ENCODE results near the gene RHBDL2.
A peak's percentile ranks its signal among the peaks of the same experiment; 100 is the strongest.

The RHBDL2 gene

DNA sequence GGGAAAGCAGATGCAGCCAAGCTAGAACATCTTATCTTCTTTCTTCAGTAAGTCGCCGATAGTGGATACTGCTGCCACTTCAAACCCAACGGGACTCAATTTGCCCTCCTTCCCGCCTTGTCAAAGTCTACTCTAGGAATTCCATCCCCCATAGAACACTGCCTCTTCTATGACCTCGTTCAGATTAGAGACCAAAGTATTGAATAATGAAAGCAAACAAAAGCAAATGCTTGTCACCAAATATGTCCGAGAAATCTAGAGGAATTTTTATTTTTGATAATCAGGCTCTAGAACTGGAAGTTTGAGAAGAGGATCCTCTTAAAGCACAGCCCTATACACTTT lies 81.2 kb downstream of the RHBDL2 start:
- no peak for DNase-seq
- TF ChIP-seq, protein P1, sequence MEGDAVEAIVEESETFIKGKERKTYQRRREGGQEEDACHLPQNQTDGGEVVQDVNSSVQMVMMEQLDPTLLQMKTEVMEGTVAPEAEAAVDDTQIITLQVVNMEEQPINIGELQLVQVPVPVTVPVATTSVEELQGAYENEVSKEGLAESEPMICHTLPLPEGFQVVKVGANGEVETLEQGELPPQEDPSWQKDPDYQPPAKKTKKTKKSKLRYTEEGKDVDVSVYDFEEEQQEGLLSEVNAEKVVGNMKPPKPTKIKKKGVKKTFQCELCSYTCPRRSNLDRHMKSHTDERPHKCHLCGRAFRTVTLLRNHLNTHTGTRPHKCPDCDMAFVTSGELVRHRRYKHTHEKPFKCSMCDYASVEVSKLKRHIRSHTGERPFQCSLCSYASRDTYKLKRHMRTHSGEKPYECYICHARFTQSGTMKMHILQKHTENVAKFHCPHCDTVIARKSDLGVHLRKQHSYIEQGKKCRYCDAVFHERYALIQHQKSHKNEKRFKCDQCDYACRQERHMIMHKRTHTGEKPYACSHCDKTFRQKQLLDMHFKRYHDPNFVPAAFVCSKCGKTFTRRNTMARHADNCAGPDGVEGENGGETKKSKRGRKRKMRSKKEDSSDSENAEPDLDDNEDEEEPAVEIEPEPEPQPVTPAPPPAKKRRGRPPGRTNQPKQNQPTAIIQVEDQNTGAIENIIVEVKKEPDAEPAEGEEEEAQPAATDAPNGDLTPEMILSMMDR (IDR thresholded peaks at IDR 0.05; ENCODE audit: low read depth, low read length), result no peak
- H3K9me3 ChIP-seq, result no peaks in the 10 kb centered on the region
- peak overlapping the region; percentile 91 for H3K4me3 ChIP-seq (ENCODE audit: low read depth, low read length)
- no peaks in the 10 kb centered on the region for H3K27me3 ChIP-seq
- H3K4me1 ChIP-seq, result no peaks in the 10 kb centered on the region
- no peaks in the 10 kb centered on the region for H3K36me3 ChIP-seq

DNA sequence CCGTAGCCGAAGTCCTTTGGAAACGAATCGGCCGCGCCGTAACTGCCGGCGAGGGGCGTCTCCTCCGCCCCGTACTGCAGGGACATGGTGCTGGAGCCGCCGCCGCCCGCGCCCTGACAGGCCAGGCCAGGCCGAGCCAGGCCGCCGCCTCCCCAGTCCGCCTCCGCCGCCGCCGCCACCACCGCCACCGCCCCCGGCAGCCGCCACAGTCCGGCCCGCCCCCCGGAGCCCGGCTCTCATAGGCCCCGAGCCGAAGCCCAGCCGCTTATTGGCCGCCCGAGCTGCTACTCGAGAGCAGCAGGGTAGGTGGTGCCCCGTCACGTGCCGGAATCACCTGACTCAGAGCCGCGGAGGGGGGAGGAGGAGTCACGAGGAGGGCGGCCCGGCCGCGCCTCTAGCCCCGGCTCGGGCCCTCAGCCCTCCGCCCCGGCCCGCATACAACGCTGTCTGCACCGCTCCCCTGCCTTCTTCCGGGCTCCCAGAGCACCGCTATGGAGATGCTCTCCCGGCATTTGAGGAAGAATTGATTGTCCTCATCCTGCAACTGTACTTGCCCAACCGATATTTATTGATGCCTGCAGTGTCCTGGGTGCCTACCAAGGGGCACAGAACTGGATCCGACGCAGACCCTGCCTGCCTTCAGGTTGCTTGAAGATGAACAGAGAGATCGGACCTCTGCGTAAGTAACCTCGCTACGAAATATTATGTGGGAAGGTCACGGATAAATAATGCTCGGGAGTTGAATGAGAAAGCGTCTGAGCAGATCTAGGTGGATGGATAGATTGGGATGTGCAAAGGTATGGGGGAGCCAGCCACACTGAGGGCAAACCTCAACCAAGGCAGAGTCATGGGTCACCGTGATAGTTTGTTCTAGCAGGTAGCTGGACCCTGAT lies 81.8 kb downstream of the RHBDL2 start, which contains the start of gene RRAGC:
TSS of gene RRAGC (minus strand) at position 212 of the 893 bp plus-strand sequence. CDS start at position 86, 126 bp downstream.
- Histone ChIP-seq H3K4me1 (no peaks in the 10 kb centered on the region), H3K4me3 (ENCODE audit: low read depth, low read length) (peak within 1 kb of the TSS; percentile 91)
- TF ChIP-seq, protein P1 (IDR thresholded peaks at IDR 0.05; ENCODE audit: low read depth, low read length), result no peak

DNA sequence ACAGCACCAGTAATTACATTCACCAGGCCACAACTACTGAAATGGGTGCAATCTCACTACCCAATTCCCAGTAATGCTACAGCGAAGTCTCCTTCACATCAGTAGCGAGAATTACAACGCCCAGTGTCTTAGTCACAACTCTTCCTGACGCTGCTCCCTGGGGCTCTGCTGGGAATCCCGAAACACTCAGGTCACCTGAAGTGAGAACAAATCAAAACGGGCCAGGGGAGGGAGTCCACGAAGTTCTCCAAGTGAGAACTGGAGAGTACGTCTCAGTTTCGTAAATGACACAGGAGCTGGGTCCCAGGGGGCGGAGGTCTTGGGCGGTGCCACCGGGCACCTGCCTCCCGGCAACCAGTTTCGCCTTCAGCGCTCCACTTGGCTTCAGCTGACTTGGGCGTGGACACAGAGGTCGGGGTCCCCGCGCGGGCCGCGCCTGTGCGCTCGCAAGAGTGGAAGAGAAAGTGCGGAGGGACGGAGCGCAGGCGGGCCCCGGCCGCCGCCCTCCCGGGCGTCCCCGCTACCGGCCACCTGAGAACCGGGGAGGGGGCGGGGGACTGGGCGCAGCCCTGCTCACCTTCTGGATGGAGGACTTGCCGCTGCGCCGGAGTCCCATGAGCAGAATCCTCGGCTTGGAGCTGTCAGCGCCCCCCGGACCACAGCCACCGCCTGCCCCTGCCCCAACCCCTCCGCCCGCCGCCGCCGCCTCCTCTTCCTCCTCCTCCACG lies 82.6 kb downstream of the RHBDL2 start:
- Histone ChIP-seq H3K27me3 (no peaks in the 10 kb centered on the region), H3K36me3 (no peaks in the 10 kb centered on the region), H3K4me1 (no peaks in the 10 kb centered on the region), H3K9me3 (no peaks in the 10 kb centered on the region), H3K4me3 (ENCODE audit: low read depth, low read length) (peak overlapping the region; percentile 75)
- TF ChIP-seq, protein P1 (IDR thresholded peaks at IDR 0.05; ENCODE audit: low read depth, low read length), result no peak
- DNase-seq, result peak; percentile 12

More for the DNA sequence above, 81.8 kb downstream of the RHBDL2 start, which contains the start of gene RRAGC:
- Histone ChIP-seq H3K36me3 (no peaks in the 10 kb centered on the region), H3K27me3 (no peaks in the 10 kb centered on the region), H3K9me3 (no peaks in the 10 kb centered on the region)
- DNase-seq, result peak; percentile 97

DNA sequence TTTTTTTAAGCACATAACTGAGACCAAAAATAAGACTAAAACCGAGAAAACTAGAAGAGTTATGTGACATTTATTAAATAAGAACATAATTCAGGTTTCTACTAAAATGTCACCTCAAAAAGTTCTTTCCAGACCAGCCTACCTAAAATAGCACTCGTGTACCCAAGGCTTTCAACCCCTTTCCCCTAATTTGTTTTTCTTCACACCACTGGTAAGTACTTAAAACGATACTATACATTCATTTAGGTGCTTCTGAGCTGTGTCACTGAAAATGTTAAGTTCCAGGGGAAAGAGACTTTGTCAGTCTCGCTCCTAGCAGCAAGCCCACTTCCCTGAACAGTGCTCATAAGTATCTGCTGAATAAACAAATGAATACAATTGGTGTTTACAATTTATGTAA lies 88.8 kb downstream of the RHBDL2 start:
- no peaks in the 10 kb centered on the region for H3K27me3 ChIP-seq
- no peaks in the 10 kb centered on the region for H3K9me3 ChIP-seq
- DNase-seq, result no peak
- no peak overlapping the region for H3K4me3 ChIP-seq (ENCODE audit: low read depth, low read length)
- TF ChIP-seq, protein P1 (IDR thresholded peaks at IDR 0.05; ENCODE audit: low read depth, low read length), result no peak
- no peaks in the 10 kb centered on the region for H3K4me1 ChIP-seq
- H3K36me3 ChIP-seq, result no peaks in the 10 kb centered on the region

DNA sequence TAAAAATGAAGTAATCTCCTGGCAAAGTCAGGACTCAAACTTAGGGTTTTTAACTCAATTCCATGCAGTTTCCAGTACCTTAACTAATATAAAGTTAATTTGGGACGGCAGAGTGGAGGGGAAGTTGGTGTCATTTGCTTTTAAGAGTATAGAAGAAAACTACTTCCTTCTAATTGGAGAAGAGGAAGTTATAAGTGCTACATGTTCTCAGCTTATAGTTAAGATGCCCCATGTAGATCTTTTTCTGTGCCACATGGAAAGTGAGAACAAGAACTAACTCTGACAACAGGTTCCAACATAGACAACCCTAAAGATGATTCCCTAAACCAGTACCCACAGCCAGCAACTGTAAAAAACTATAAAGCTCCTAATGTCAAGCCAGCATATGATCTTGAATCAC lies 93.6 kb downstream of the RHBDL2 start:
- DNase-seq, result no peak
- no peaks in the 10 kb centered on the region for H3K9me3 ChIP-seq
- H3K4me3 ChIP-seq (ENCODE audit: low read depth, low read length), result no peak overlapping the region
- no peaks in the 10 kb centered on the region for H3K4me1 ChIP-seq
- TF ChIP-seq, protein P1 (IDR thresholded peaks at IDR 0.05; ENCODE audit: low read depth, low read length), result no peak
- H3K36me3 ChIP-seq, result no peaks in the 10 kb centered on the region
- no peaks in the 10 kb centered on the region for H3K27me3 ChIP-seq
